Measurements from ENCODE around the gene AGAP1. TPM values are rescaled to one million over a fixed set of nuclear protein-coding genes. Genes with fewer than 3 reads are reported as not detected.
"Not testable (repeated sequence)": the region's sequence is repeated elsewhere in the genome, so short reads cannot be mapped to it uniquely, and the experiment has no call there.

AGAP1 gene
- total and polyA plus RNA-seq, 2 donors (not counting 3 experiments of a cell fraction or from before 2014, with no cell fraction given): 10.2 to 20.9 TPM

- no peaks in the 10 kb centered on the region for H3K9me1 ChIP-seq (replicated peaks; ENCODE audit: control insufficient read depth, extremely low read depth, insufficient read depth, low read length)
- dilution Hi-C loops (cut with MboI; ENCODE audit: extremely low pct_ligation_motif_present, low sequenced_read_pairs): no loop called here
- no peak overlapping the region for H3K4me3 ChIP-seq (replicated peaks in 1 of 3; ENCODE audit: insufficient read depth in 1 of 3, low read depth in 1 of 3, low read length in 3 of 3)
- no TSS peak for BruUV-seq (replicated peaks)
- H3K79me2 ChIP-seq (ENCODE audit: control insufficient read depth, insufficient read depth, low read length): no peaks in the 10 kb centered on the region
- H3K9me3 ChIP-seq (replicated peaks; ENCODE audit: control insufficient read depth, insufficient read depth, low read length): no peaks in the 10 kb centered on the region
- H3K9ac ChIP-seq (replicated peaks; ENCODE audit: extremely low read depth, insufficient read depth, low read length): no peak overlapping the region
- H3K36me3 ChIP-seq (ENCODE audit: control insufficient read depth in 2 of 2, extremely low read depth in 1 of 2, insufficient read depth in 2 of 2, low read length in 2 of 2): no peaks in the 10 kb centered on the region
- no peaks in the 10 kb centered on the region for H4K20me1 ChIP-seq (replicated peaks; ENCODE audit: control insufficient read depth, extremely low read depth, insufficient read depth, low read length)
- no peak for FAIRE-seq
- ChIA-PET POLR2A (interaction anchor here (0.8 kb wide), 1 partner anchor 10 kb away, joined by 12 read pairs; no protein-coding TSS in a partner anchor), CTCF (interaction anchor here (1.1 to 1.7 kb wide), 2 partner anchors 167 to 233 kb away, joined by 3 to 4 read pairs; no protein-coding TSS in a partner anchor)
- H2AFZ ChIP-seq (ENCODE audit: low read depth, low read length): no peak overlapping the region
- DNase-seq (ENCODE audit: low read depth, low spot score): no peak
- TF ChIP-seq EZH2 (IDR thresholded peaks at IDR 0.05; ENCODE audit: borderline replicate concordance, low read depth, low read length, severe bottlenecking) (no peak), POLR2AphosphoS5 (IDR thresholded peaks at IDR 0.05; ENCODE audit: insufficient read depth, low read depth, low read length) (no peak), JUN (IDR thresholded peaks at IDR 0.05; ENCODE audit: borderline replicate concordance, insufficient read depth, insufficient read length, low read depth) (no peak), FOS (IDR thresholded peaks at IDR 0.05; ENCODE audit: borderline replicate concordance, insufficient read depth, low read length) (no peak), MYC (IDR thresholded peaks at IDR 0.05; ENCODE audit: low read depth, low read length) (no peak), GATA2 (IDR thresholded peaks at IDR 0.05; ENCODE audit: insufficient read depth, insufficient read length, low read depth, low read length) (no peak), CTCF (IDR thresholded peaks at IDR 0.05; ENCODE audit: extremely low read depth in 1 of 2, insufficient read depth in 1 of 2, low read depth in 1 of 2, low read length in 2 of 2) (no peak), MAX (IDR thresholded peaks at IDR 0.05; ENCODE audit: insufficient read depth, insufficient read length) (no peak), POLR2A (IDR thresholded peaks at IDR 0.05; ENCODE audit: low read depth, low read length) (no peak)
- H3K27me3 ChIP-seq (ENCODE audit: control insufficient read depth in 2 of 2, insufficient read depth in 2 of 2, low read length in 2 of 2): no peaks in the 10 kb centered on the region
- no peak overlapping the region for H3K4me2 ChIP-seq (ENCODE audit: insufficient read depth, low read length)
- H3K4me1 ChIP-seq (ENCODE audit: control insufficient read depth, extremely low read depth, insufficient read depth, low read length): peaks cover 3% of the 10 kb centered on the region
- no peak overlapping the region for H3K27ac ChIP-seq (ENCODE audit: insufficient read depth, low read depth, low read length)
- intact Hi-C loops (cut with micrococcal nuclease): no loop called here
These were observed 452.7 kb downstream of the AGAP1 start for GRCh38 chr2:235946590-235946989.

GRCh38 chr2:235947055-235947454 is 453.2 kb downstream of the AGAP1 start:
- dilution Hi-C loops (cut with MboI; ENCODE audit: extremely low pct_ligation_motif_present, low sequenced_read_pairs); FAIRE-seq; H3K4me1 ChIP-seq (ENCODE audit: control insufficient read depth, extremely low read depth, insufficient read depth, low read length); H2AFZ ChIP-seq (ENCODE audit: low read depth, low read length); H3K4me3 ChIP-seq (replicated peaks in 1 of 3; ENCODE audit: insufficient read depth in 1 of 3, low read depth in 1 of 3, low read length in 3 of 3); CTCF ChIA-PET; H3K9me3 ChIP-seq (replicated peaks; ENCODE audit: control insufficient read depth, insufficient read depth, low read length); H4K20me1 ChIP-seq (replicated peaks; ENCODE audit: control insufficient read depth, extremely low read depth, insufficient read depth, low read length); POLR2A ChIA-PET; H3K27ac ChIP-seq (ENCODE audit: insufficient read depth, low read depth, low read length); H3K9ac ChIP-seq (replicated peaks; ENCODE audit: extremely low read depth, insufficient read depth, low read length); H3K4me2 ChIP-seq (ENCODE audit: insufficient read depth, low read length); intact Hi-C loops (cut with micrococcal nuclease); H3K27me3 ChIP-seq (ENCODE audit: control insufficient read depth in 2 of 2, insufficient read depth in 2 of 2, low read length in 2 of 2); H3K36me3 ChIP-seq (ENCODE audit: control insufficient read depth in 2 of 2, extremely low read depth in 1 of 2, insufficient read depth in 2 of 2, low read length in 2 of 2); BruUV-seq (replicated peaks); H3K9me1 ChIP-seq (replicated peaks; ENCODE audit: control insufficient read depth, extremely low read depth, insufficient read depth, low read length); DNase-seq (ENCODE audit: low read depth, low spot score); H3K79me2 ChIP-seq (ENCODE audit: control insufficient read depth, insufficient read depth, low read length): not testable (repeated sequence)

All from endothelial cell of umbilical vein (primary cell).